ENCODE results near the gene PHF1.

The PHF1 gene

DNA sequence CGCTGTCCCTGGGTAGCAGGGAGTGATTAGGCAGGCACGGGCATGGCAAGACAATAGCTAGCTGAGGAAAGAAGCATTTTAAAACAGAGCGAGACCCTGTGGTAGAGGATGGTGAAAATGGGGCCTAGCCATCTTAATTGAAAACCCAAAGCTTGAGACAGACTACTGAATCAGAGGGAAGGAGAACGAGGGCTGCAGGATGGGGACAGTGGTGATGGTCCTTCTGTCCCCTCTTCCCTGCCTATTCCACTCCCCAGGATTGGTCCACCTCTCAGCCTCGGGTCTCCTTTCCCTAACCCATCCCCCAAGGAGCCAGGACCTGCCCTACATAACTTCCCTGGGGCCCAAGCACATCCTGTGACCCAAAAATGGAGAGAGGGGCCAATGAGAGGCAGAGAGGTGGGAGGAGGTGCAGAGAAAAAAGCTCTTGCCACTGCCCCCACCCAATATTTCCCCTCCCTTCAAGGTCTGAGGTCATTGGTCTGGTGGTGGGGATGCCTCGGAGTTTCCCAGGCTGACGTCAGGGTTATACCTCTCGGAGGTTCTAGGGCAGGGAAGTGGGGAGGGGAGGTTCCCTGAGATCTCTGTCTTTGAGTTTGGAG, 8.0 kb downstream of the PHF1 start:
- DNase-seq = peak; percentile 75

DNA sequence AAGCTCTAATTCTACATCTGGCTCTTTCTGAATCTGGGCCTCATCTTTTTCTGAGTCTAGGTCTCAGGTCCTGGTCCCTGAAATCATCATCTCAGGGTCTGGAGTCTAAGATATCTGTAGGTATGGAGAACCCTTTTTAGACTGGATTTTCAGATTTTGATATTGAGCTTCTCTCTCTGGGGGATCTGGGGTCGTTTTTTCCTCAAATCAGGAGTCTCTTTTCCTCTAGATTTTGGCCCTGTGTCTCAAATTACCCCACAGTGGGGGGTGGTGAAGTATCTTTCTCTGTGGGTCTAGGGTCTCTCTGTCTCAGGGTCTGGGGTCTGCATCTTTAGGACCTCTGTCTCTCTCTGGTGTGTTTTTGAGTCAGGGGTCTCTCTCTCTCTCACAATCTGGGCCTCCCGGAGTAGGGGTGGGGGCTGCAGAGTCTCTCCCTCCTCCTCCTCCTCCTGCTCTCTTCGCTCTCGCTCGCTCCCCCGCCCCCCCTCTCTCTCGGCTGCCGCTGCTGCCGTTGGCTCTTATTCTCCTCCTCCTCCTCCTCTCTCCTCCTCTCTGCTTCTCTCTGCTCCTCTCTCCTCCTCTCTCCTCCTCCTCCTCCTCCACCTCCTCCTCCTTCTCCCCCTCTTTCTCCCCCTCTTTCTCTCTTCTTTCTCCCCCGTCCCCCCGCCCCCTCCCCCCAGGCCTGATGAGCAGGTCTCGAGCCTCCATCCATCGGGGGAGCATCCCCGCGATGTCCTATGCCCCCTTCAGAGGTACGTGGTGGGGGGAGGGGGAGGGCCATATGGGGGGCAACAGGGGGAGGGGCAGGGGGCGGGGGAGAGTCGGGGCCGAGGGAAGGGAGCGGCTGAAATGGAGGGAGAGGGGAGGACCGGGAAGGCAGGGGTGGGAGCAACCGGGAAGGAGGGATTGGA, 9.0 kb downstream of the PHF1 start, which contains the start of gene SYNGAP1:
Gene SYNGAP1 (plus strand): TSS at position 486 of the 911 bp plus-strand sequence. CDS start 200 bp downstream, at position 686.
- DNase-seq = peak; percentile 68

- no peak for DNase-seq
Observed at GRCh38 chr6:33420491-33421343, 9.9 kb downstream of the PHF1 start.

DNA sequence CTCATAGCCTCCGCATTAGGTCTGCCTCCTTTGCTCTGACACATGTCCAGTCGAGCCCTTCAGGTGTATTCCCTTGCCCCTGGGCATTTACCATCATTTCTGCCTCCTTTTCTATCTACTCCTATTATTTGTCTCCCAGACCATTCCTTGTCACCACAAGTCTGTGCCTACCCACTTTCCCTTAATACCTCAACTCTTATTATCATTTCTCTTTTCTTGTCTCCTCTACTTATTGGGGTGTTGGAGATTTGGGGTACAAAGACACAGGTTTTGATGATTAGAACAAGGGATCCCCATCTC, 10.5 kb downstream of the PHF1 start:
- DNase-seq = no peak

DNA sequence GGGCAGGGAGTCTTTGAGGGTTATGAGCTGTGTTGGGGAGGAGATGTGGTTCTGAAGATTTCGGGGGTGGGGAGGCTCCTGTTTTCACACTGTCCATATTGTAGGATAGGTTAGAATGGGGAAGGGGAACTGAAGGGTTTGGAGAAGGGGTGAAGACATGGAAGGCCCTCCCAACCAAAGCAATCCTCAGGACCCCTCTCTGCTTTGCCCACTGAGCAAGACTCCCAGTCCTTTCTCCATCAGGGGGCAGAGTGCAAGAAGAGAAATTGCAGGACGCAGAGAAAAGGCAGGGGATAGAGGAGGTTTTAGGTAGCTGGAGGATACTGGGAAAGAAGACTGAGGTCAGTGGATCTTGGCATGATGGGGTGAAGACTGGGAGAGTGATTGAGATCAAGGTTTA, 13.0 kb downstream of the PHF1 start:
- no peak for DNase-seq

DNA sequence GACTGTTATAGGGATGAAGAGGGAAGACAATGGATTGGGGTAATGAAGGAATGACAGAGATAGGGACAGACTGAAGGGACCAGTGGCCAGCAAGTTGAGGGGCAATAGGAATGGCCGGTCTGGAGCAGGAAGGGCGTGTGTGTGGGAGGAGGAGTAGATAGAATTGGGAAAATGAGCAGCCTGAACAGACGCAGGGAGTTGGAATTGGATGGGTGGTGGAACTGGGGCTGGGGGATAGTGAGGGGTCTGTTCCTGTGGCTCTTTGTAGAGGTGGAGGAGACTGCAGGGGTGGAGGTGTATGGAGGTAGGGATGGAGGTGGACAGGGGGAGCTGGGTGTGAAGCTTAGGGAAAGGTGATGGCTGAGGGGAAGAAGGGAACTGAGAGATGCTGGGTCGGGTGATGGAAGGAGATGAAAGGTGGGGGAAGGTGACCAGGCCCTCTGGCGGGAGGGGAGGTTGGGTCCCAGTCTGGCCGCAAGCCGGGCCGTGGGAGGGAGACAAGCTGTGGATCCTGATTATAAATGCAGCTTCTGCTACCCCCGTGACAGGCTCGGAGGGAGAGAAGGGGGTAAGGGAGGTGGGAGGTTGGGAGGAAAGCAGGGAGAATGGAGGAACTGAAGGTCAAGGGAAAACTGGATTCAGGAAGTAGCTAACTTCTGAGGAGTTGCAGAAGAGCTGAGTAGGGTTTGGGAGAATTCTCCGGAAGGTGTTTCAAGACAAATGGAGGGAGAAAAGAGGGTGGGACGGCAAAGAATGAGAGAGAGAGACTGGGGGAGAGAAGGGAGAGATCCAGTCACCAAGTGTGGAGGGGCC, 14.2 kb downstream of the PHF1 start:
- DNase-seq = no peak

DNA sequence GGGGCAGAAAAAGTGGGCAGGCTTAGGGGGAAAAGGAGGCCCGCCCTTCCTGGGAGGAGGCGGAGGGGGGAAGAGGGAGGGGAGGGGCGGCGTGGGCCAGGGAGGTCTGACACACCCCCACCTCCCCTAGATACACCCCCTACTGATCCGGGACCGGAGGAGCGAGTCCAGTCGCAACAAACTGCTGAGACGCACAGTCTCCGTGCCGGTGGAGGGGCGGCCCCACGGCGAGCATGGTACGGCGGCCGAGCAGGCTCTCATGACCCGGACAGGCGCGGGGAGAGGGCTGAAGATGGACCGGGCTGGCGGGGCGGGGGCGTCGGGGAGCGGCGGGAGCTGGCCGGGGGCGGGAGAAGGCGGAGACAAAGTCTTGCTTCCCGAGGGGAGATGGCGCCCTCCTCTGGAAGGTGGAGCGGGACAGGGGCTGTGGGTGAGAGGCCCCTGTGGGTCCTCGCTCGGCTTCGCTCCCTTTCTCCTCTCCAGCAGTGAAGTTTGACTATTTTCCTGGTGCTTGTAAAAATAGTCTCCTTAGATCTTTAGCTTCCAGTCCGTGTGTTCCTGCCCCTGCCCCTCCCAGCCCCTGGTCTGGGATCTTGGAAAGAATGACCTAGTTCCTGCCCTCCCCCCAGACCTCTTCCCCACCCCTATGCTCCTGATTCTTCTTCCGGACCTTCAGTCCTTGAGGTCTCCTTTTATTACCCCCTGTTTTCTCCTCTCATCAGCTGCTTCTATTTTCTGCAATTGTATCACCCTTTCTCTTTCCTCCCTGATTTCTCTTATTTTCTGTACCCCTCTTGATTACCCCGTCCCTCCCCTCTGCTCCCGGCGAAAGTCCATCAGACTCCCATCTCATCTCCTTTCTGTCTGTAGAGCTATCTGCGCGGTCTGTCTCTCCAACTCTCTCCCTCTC, 15.1 kb downstream of the PHF1 start:
- DNase-seq = peak; percentile 91

DNA sequence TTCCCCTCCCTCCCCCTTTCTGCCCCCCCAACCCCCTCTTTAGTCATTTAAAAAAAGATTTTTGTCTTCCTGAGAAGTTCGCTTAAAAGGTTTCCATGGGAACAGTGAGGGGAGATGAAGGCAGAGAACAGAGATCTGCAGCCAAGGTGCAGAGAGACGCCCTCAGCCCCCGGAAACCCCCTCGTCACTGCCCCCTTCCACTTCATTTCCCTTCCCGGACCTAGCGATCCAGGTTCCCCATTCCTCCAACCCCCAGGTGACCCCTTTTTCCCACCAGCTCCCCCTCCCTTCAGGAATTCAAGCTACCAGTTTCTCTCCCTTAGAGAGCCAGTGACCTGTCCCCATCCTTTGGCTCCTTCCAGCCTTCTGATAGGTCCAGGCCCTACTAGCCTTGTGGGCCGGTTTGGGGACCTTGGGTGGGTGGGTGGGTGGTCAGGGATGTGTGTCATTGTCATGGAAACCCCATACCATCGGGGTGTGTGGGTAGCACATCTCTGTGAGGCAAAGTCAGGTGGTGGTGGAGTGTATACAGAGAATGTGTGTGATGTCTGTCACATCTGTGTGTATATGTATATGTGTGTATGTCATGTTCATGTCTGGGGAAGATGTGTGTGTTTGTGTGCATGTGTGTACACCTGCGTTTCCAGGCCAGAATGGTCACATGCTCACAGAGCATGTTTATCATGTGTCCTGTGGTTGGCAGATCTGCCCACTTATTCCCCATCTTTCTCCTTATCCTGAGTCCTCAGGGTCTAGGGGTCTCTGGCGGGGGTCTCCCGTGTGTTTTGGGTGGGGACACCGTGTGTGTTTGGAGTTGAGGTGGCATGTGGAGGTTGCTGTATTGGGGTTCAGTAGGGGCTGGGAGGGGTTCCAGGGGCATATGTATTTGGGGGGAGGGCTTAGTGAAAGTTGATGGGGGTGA, 16.0 kb downstream of the PHF1 start:
- DNase-seq = peak; percentile 37

- peak; percentile 68 for DNase-seq
Observed at GRCh38 chr6:33427585-33428223, 16.9 kb downstream of the PHF1 start.

DNA sequence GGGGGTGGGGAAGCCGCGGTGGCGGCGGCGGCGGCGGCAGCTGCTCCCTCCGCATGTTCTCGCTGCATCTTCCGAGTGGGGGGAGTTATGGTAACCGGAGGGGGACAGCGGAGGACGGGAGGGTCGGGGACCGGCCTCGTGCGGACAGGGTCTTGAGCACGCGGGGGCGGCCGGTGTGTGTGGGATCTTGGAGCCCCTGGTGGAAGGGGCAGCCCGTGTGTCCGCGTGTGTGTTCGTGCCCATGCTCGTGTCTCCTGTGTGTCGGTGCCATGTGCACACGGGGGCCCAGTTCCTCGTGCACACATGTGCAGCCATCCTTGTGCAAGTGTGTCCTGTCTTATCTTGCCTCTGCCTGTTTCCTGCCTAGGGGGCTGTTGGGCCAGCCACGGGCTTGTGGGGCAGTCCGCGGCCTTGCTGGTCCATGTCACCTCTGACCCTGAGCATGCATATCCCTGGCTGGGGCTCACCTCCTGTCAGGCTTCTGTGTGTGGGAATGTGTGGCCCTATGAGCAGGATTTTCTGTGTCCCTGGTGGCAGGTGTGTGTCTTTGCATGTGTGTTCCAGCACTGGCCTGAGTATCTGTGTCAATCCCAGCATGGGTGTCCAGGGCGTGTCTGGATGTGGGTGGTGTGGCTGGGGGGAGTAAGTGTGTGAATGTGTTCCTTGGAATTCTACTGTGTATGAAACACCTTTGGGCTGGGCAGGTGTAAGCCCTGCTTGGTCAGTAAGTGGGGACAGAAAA, 17.6 kb downstream of the PHF1 start:
- DNase-seq = peak; percentile 60

- no peak for DNase-seq
Observed at GRCh38 chr6:33428966-33429749, 18.3 kb downstream of the PHF1 start.

DNA sequence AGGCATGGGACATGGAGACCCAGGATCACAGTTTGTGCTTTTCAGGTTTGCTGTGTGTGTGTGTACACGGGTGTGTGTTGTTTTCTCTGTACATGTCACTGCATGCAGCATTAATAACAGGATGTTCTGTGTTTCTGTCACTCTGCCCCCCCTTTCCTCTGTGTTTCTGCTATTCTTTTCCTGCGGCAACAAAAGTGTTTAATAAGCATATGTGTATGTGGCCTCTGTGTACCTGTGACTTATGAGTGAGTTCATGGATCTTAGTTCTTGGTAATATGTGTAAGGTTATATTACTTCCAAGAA, 18.9 kb downstream of the PHF1 start:
- DNase-seq = no peak

DNA sequence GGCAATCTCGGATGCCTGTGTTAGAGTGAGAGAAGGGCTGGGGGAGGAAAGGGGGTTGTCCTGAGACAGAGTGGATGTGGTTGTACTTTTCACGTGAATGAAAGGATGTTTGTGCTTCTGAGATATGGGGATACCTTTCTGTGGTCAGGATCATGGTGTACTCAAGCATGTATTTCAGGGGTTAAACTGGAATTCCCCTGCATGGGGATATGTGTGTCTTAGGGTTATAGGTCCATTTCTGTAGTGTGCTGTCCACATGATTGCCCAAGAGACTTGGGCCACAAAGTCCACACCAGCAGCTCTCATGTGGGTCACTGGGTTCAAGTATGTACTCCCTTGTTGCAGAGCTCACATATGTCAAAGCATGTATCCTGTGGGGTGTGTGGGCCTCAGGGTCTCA, 19.5 kb downstream of the PHF1 start:
- DNase-seq = no peak

DNA sequence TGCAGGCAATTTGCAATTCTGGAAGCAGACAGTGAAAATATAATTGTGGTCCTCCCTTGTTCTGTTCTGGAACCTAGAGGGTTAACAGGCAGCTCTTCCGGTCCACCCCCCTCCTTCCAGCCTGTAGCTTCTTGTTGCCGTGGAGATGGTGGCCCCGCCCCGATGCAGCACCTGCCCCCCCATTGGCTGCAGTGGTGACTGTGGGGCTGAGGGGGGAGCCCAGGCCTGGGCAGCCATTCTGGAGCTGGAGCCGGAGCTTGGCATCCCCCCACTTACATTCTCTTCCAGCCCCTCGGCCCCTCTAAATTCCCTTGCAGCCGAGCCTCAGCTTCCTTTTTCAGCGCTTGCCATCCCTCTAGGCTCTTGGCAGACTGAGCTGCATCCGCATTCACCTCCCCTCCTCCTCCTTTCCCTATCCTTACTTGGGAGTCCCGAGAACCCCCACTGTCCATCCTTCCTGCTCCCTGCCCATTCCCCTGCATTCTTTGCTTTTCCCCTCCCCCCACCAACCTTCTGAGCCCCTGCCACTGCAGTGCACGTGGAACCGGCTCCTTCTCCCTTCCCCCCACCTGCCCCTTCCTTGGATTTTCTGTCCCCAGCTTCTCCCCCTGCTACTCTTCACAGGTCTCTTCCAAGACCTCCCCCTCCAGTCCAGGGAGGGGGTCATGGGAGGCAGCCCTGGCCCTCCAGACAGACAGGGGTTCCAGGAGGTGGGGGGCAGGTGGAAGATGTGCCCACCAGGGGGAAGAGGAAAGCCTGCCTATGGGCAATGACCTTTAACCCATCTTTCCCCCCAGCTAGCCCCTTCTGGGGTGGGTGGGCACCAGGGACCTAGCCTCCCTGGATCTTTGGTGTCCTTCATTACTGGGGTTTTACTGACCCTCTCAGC, 20.4 kb downstream of the PHF1 start:
- DNase-seq = peak; percentile 87

DNA sequence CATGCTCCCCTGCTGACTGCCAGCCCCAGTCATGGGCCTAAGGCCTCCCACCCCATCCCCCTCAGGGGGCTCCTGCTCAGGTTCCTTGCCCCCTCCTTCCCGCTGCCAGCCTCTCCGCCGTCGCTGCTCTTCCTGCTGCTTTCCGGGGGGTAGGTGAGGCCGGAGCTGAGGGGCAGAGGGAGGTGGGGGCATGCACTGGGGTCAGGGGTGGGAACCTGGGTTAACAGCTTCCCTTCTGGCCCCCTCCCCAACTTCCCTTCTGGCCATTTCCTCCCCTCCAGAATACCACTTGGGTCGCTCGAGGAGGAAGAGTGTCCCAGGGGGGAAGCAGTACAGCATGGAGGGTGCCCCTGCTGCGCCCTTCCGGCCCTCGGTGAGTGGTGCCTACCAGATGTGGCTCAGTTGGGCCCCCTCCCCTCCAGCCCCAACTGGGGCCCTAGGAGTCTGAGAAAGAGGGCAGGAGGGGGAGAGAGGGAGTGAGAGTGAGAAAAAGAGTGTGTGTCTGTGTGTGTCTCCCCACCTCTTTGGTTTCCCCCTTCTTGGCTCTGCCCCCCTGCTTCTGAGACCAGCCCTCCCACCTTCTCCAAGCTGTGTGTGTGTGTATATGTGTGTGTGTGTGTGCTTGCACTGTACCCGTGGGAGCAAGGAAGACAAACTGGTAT, 21.2 kb downstream of the PHF1 start:
- no peak for DNase-seq

DNA sequence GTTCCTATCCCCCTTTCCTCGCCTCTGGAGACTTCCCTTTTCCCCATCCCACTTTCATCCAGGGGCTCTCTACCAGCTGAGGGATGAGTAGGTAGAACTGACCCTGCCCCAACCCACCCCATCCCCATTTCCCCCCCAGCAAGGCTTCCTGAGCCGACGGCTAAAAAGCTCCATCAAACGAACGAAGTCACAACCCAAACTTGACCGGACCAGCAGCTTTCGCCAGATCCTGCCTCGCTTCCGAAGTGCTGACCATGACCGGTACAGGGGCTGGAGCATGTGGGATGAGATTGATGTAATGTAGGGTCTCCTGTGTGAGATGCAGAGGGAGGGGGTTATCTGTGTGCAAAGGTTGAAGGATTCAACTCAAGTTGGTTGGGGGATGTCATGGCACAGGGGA, 21.7 kb downstream of the PHF1 start:
- no peak for DNase-seq

DNA sequence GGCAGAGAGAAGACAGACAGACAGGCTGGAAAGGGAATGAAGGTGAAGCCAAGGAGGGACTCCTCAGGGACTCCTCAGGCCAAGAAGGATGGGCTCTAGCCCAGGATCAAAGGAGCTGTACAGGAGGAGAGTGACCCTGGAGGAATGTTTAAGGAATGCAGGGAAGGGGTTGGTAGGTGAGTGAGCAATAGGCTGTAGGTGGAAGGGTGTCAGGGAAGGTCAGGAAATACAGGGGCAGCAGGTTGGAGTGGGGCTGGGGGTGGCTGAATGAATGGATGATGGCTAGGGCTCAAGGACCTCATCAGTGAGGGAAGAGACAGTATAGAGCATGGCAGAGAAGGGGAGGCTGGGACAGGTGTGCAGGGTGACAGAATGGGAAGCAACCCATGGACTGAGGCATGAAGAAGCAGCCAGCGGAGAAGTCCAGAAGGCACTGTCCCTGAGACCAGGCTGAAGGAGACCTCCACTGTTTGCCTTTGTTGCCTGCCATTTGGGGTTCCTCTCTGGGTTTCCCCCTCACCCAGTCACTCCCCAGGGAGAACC, 22.3 kb downstream of the PHF1 start:
- no peak for DNase-seq

Data from stimulated activated CD4-positive, alpha-beta T cell treated with anti-CD3 and anti-CD28 coated beads, Interleukin-15, amount 100 ng/mL, for 24 hours (primary cell).